A172 (cell line): Measurements from ENCODE around the gene SERPINE2. TPM values are rescaled to one million over a fixed set of nuclear protein-coding genes. Genes with fewer than 3 reads are reported as not detected.
A peak's percentile ranks its signal among the peaks of the same experiment; 100 is the strongest.

Source experiments
- DNase-seq: peaks from one replicate; pipeline ENCODE4 v3.0.0-alpha.2; 2015; ENCODE audit warnings: low spot score
- total RNA-seq: library from RNA; depleted of rRNA; stranded (reverse); fragments of >200 nt; shearing (Covaris generic); gene quantifications from 2 replicates; pipeline ENCODE4 v1.2.3, GENCODE V29; 2014

The SERPINE2 gene
- total RNA-seq, 1 experiment from 2014 or later: 429 TPM

- DNase-seq: no peak
Observed at GRCh38 chr2:224046752-224047151, 7.7 kb upstream of the SERPINE2 start.

- DNase-seq: no peak
Observed at GRCh38 chr2:224042191-224042696, 3.2 kb upstream of the SERPINE2 start.

GRCh38 chr2:224041554-224041953, 2.5 kb upstream of the SERPINE2 start:
- DNase-seq: no peak

GRCh38 chr2:224040753-224041152, 1.7 kb upstream of the SERPINE2 start:
- DNase-seq: no peak

- DNase-seq: no peak
Observed at GRCh38 chr2:224039770-224040440, 819 bp upstream of the SERPINE2 start.

GRCh38 chr2:224038830-224039079, 331 bp downstream of the SERPINE2 start:
- DNase-seq: no peak

- peak; percentile 27 for DNase-seq
Observed at GRCh38 chr2:224038049-224038829, 847 bp downstream of the SERPINE2 start.

GRCh38 chr2:224036731-224037361, 2.2 kb downstream of the SERPINE2 start:
- peak; percentile 37 for DNase-seq

- no peak for DNase-seq
Observed at GRCh38 chr2:224034017-224034416, 5.1 kb downstream of the SERPINE2 start.

- DNase-seq: no peak
Observed at GRCh38 chr2:224033601-224034000, 5.5 kb downstream of the SERPINE2 start.

GRCh38 chr2:224032283-224032682, 6.8 kb downstream of the SERPINE2 start:
- DNase-seq: no peak

GRCh38 chr2:224031358-224031970, 7.6 kb downstream of the SERPINE2 start:
- DNase-seq: peak; percentile 38

- no peak for DNase-seq
Observed at GRCh38 chr2:224030786-224031185, 8.3 kb downstream of the SERPINE2 start.

GRCh38 chr2:224029876-224030275, 9.2 kb downstream of the SERPINE2 start:
- no peak for DNase-seq

GRCh38 chr2:224027931-224028330, 11.2 kb downstream of the SERPINE2 start:
- DNase-seq: no peak

- no peak for DNase-seq
Observed at GRCh38 chr2:224027070-224027469, 12.0 kb downstream of the SERPINE2 start.

GRCh38 chr2:224025874-224026273, 13.2 kb downstream of the SERPINE2 start:
- DNase-seq: peak; percentile 40

- DNase-seq: no peak
Observed at GRCh38 chr2:224024270-224024669, 14.8 kb downstream of the SERPINE2 start.

GRCh38 chr2:224023188-224023587, 15.9 kb downstream of the SERPINE2 start:
- peak; percentile 40 for DNase-seq

- DNase-seq: no peak
Observed at GRCh38 chr2:224022486-224022885, 16.6 kb downstream of the SERPINE2 start.

GRCh38 chr2:224020523-224020922, 18.6 kb downstream of the SERPINE2 start:
- DNase-seq: no peak

- no peak for DNase-seq
Observed at GRCh38 chr2:224017957-224018356, 21.1 kb downstream of the SERPINE2 start.
